Endothelial cell of umbilical vein (primary cell): ENCODE data around the gene PRRC2A. TPM values are rescaled to one million over a fixed set of nuclear protein-coding genes. Genes with fewer than 3 reads are reported as not detected.

Experiments used
- BruUV-seq: library from RNA; stranded (reverse); fragments of 400-500 nt; replicated peaks from 2 replicates; lab custom pipeline; 2021; lab: Mats Ljungman, UMichigan
- CTCF ChIA-PET: fragments of 300-600, 350-600 bp; sonication (Branson Sonifier 250); formaldehyde crosslinking; loops from one replicate; lab custom pipeline; 2021; ENCODE audit warnings: antibody characterized with exemption, inconsistent platforms; lab: Charles Lee
- POLR2A ChIA-PET: fragments of 300-600, 350-600 bp; sonication (Branson Sonifier 250); formaldehyde crosslinking; loops from one replicate; lab custom pipeline; 2021; ENCODE audit warnings: antibody characterized with exemption, inconsistent platforms; lab: Charles Lee
- DNase-seq: peaks from one replicate; pipeline ENCODE4 v3.0.0-alpha.2; 2011; ENCODE audit warnings: low read depth, low spot score
- FAIRE-seq: peaks from 2 replicates; lab custom pipeline; 2011; peaks lifted over from hg19 to GRCh38; lab: Jason Lieb, UNC
- H2AFZ ChIP-seq: 2 replicates; pipeline ENCODE4 v1.6.0; 2012; ENCODE audit warnings: low read depth, low read length, control low read depth, inconsistent platforms
- H3K27ac ChIP-seq: 2 replicates; pipeline ENCODE4 v1.5.1; 2011; ENCODE audit warnings: low read depth, mild to moderate bottlenecking, control low read depth, low read length, moderate library complexity; ENCODE audit not compliant: insufficient read depth
- H3K27me3 ChIP-seq, 2 experiments: 2 replicates each; pipeline versions ENCODE4 v1.6.0 to v1.6.1; 2011; ENCODE audit warnings: low read length in 2 of 2, mixed read lengths in 1 of 2; ENCODE audit not compliant: control insufficient read depth in 2 of 2, insufficient read depth in 2 of 2
- H3K36me3 ChIP-seq, 2 experiments: 2 replicates in 1 of 2; 3 replicates in 1 of 2; pipeline ENCODE4 v1.5.1; 2011; ENCODE audit warnings: low read length in 2 of 2, mild to moderate bottlenecking in 1 of 2, moderate library complexity in 1 of 2; ENCODE audit not compliant: control insufficient read depth in 2 of 2, insufficient read depth in 2 of 2; ENCODE audit errors: extremely low read depth in 1 of 2
- H3K4me1 ChIP-seq: 3 replicates; pipeline ENCODE4 v1.5.1; 2011; ENCODE audit warnings: mild to moderate bottlenecking, low read length; ENCODE audit not compliant: control insufficient read depth, insufficient read depth; ENCODE audit errors: extremely low read depth
- H3K4me2 ChIP-seq: 2 replicates; pipeline ENCODE4 v1.6.1; 2011; ENCODE audit warnings: low read length, control low read depth, mixed read lengths; ENCODE audit not compliant: insufficient read depth
- H3K4me3 ChIP-seq, 3 experiments: fragments of 200-600 bp in 1 of 3; sonication (generic), shearing (Covaris generic) in 1 of 3; replicated peaks in 1 of 3; 2 replicates each; pipeline ENCODE4 v1.5.1; 2011 to 2016; ENCODE audit warnings: control low read depth in 3 of 3, low read length in 3 of 3, mild to moderate bottlenecking in 2 of 3, inconsistent platforms in 1 of 3, low read depth in 1 of 3, moderate library complexity in 1 of 3; ENCODE audit not compliant: insufficient read depth in 1 of 3
- H3K79me2 ChIP-seq: 2 replicates; pipeline ENCODE4 v1.6.0; 2012; ENCODE audit warnings: low read length, inconsistent platforms; ENCODE audit not compliant: control insufficient read depth, insufficient read depth
- H3K9ac ChIP-seq: replicated peaks from 2 replicates; pipeline ENCODE3; 2011; ENCODE audit warnings: low read length, control low read depth; ENCODE audit not compliant: insufficient read depth; ENCODE audit errors: extremely low read depth
- H3K9me1 ChIP-seq: replicated peaks from 3 replicates; pipeline ENCODE4 v1.6.0; 2011; ENCODE audit warnings: mild to moderate bottlenecking, low read length; ENCODE audit not compliant: control insufficient read depth, insufficient read depth; ENCODE audit errors: extremely low read depth
- H3K9me3 ChIP-seq: replicated peaks from 2 replicates; pipeline ENCODE4 v1.5.1; 2012; ENCODE audit warnings: low read length, inconsistent platforms; ENCODE audit not compliant: control insufficient read depth, insufficient read depth
- H4K20me1 ChIP-seq: replicated peaks from 2 replicates; pipeline ENCODE3; 2011; ENCODE audit warnings: mild to moderate bottlenecking, low read length; ENCODE audit not compliant: control insufficient read depth, insufficient read depth; ENCODE audit errors: extremely low read depth
- EZH2 ChIP-seq: IDR thresholded peaks from 2 replicates; pipeline ENCODE4 v1.6.1; 2012; ENCODE audit warnings: borderline replicate concordance, low read depth, mild to moderate bottlenecking, moderate library complexity, low read length, inconsistent platforms; ENCODE audit not compliant: severe bottlenecking
- FOS ChIP-seq: IDR thresholded peaks from 2 replicates; pipeline ENCODE4 v1.6.1; 2011; ENCODE audit warnings: mild to moderate bottlenecking, low read length, moderate library complexity, borderline replicate concordance; ENCODE audit not compliant: insufficient read depth
- GATA2 ChIP-seq: IDR thresholded peaks from 2 replicates; pipeline ENCODE4 v1.7.0; 2011; ENCODE audit warnings: low read depth, mild to moderate bottlenecking, moderate library complexity, mixed read lengths, low read length; ENCODE audit not compliant: insufficient read length, insufficient read depth
- JUN ChIP-seq: IDR thresholded peaks from 2 replicates; pipeline ENCODE4 v1.6.1; 2011; ENCODE audit warnings: borderline replicate concordance, low read depth; ENCODE audit not compliant: insufficient read length, insufficient read depth
- MYC ChIP-seq: IDR thresholded peaks from one replicate; pipeline ENCODE4 v1.6.1; 2011; ENCODE audit warnings: mild to moderate bottlenecking, low read depth, low read length
- POLR2A ChIP-seq: IDR thresholded peaks from 2 replicates; pipeline ENCODE4 v1.6.1; 2012; ENCODE audit warnings: low read depth, mild to moderate bottlenecking, control low read depth, low read length
- POLR2AphosphoS5 ChIP-seq: IDR thresholded peaks from 2 replicates; pipeline ENCODE4 v1.6.1; 2012; ENCODE audit warnings: low read depth, mild to moderate bottlenecking, control low read depth, low read length, moderate library complexity; ENCODE audit not compliant: insufficient read depth
- dilution Hi-C: fragments of 300-500 bp; cut with MboI; formaldehyde crosslinking; loops from one replicate; pipeline ENCODE4 v1.15.0; 2019; ENCODE audit warnings: low sequenced_read_pairs; ENCODE audit not compliant: extremely low pct_ligation_motif_present
- intact Hi-C: fragments of 100-400 bp; cut with micrococcal nuclease; formaldehyde crosslinking; loops from one replicate; pipeline ENCODE4 v1.10.0; 2022
- polyA plus RNA-seq, 4 experiments: library from polyadenylated mRNA; depleted of rRNA in 3 of 4; stranded (reverse) in 3 of 4; unstranded in 1 of 4; fragments of >200 nt; gene quantifications; 2 replicates each; pipeline versions ENCODE4 v1.2.1 to v1.2.3, GENCODE V29; 2011 to 2012; ENCODE audit warnings: missing spikeins in 1 of 4
- total RNA-seq: library from RNA; stranded (reverse); gene quantifications from 2 replicates; pipeline ENCODE4 v1.2.3, GENCODE V29; 2021
- TF ChIP-seq, protein P1 (sequence below), 2 donors: IDR thresholded peaks; 1 replicate in 1 of 2; 2 replicates in 1 of 2; pipeline ENCODE4 v1.5.1; 2011; ENCODE audit warnings: low read length in 2 of 2, mild to moderate bottlenecking in 2 of 2, moderate library complexity in 2 of 2, control low read depth in 1 of 2, inconsistent platforms in 1 of 2, low read depth in 1 of 2; ENCODE audit not compliant: insufficient read depth in 1 of 2; ENCODE audit errors: extremely low read depth in 1 of 2
- TF ChIP-seq, protein P2 (sequence below): IDR thresholded peaks from 2 replicates; pipeline ENCODE4 v1.6.1; 2011; ENCODE audit not compliant: insufficient read depth, insufficient read length

Gene PRRC2A
- total and polyA plus RNA-seq, 2 donors (not counting 3 experiments of a cell fraction or from before 2014, with no cell fraction given): 88.4 to 229 TPM

DNA sequence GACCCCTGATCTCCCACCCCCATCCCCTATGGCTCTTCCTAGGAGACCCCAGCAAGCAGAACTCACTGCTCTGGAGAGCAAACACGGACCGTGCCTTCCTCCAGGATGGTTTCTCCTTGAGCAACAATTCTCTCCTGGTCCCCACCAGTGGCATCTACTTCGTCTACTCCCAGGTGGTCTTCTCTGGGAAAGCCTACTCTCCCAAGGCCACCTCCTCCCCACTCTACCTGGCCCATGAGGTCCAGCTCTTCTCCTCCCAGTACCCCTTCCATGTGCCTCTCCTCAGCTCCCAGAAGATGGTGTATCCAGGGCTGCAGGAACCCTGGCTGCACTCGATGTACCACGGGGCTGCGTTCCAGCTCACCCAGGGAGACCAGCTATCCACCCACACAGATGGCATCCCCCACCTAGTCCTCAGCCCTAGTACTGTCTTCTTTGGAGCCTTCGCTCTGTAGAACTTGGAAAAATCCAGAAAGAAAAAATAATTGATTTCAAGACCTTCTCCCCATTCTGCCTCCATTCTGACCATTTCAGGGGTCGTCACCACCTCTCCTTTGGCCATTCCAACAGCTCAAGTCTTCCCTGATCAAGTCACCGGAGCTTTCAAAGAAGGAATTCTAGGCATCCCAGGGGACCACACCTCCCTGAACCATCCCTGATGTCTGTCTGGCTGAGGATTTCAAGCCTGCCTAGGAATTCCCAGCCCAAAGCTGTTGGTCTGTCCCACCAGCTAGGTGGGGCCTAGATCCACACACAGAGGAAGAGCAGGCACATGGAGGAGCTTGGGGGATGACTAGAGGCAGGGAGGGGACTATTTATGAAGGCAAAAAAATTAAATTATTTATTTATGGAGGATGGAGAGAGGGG lies 47.0 kb upstream of the PRRC2A start:
- no peak for FAIRE-seq
- Histone ChIP-seq H3K36me3 (no peaks in the 10 kb centered on the region), H3K4me3 (no peak overlapping the region), H3K27me3 (no peaks in the 10 kb centered on the region), H3K4me2 (no peak overlapping the region), H3K27ac (no peak overlapping the region), H4K20me1 (no peaks in the 10 kb centered on the region), H3K4me1 (no peaks in the 10 kb centered on the region), H3K79me2 (no peaks in the 10 kb centered on the region), H3K9me1 (no peaks in the 10 kb centered on the region), H3K9ac (no peak overlapping the region), H3K9me3 (no peaks in the 10 kb centered on the region), H2AFZ (no peak overlapping the region)
- ChIA-PET POLR2A (no interaction called here), CTCF (interaction anchor here (4.2 to 32.6 kb wide), 3 partner anchors 12 to 22 kb away, joined by 16 to 1517 read pairs (median 286); partner anchors contain the start of genes ATP6V1G2, DDX39B, LST1 and NCR3)
- intact Hi-C loops: no loop called here
- dilution Hi-C loops: no loop called here
- DNase-seq: no peak
- TF ChIP-seq JUN (no peak), GATA2 (no peak), EZH2 (no peak), POLR2AphosphoS5 (no peak), FOS (no peak), MYC (no peak), POLR2A (no peak)
- TF ChIP-seq, protein P1, sequence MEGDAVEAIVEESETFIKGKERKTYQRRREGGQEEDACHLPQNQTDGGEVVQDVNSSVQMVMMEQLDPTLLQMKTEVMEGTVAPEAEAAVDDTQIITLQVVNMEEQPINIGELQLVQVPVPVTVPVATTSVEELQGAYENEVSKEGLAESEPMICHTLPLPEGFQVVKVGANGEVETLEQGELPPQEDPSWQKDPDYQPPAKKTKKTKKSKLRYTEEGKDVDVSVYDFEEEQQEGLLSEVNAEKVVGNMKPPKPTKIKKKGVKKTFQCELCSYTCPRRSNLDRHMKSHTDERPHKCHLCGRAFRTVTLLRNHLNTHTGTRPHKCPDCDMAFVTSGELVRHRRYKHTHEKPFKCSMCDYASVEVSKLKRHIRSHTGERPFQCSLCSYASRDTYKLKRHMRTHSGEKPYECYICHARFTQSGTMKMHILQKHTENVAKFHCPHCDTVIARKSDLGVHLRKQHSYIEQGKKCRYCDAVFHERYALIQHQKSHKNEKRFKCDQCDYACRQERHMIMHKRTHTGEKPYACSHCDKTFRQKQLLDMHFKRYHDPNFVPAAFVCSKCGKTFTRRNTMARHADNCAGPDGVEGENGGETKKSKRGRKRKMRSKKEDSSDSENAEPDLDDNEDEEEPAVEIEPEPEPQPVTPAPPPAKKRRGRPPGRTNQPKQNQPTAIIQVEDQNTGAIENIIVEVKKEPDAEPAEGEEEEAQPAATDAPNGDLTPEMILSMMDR (IDR thresholded peaks at IDR 0.05; ENCODE audit: extremely low read depth in 1 of 2, insufficient read depth in 1 of 2, low read depth in 1 of 2, low read length in 2 of 2): no peak
- TF ChIP-seq, protein P2, sequence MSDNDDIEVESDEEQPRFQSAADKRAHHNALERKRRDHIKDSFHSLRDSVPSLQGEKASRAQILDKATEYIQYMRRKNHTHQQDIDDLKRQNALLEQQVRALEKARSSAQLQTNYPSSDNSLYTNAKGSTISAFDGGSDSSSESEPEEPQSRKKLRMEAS: no peak
- no TSS peak for BruUV-seq
